ENCODE results near the gene SLC22A23. TPM values are rescaled to one million over a fixed set of nuclear protein-coding genes. Genes with fewer than 3 reads are reported as not detected.

Gene SLC22A23
- total RNA-seq, 2 experiments from 2014 or later = not detected

- no peak overlapping the region for H3K27ac ChIP-seq (ENCODE audit: low read depth, low read length, poor library complexity, severe bottlenecking)
- TF ChIP-seq EZH2phosphoT487 (IDR thresholded peaks at IDR 0.05; ENCODE audit: borderline replicate concordance, low read depth, low read length) (no peak), CTCF (conservative IDR thresholded peaks at IDR 0.05; ENCODE audit: low read length) (no peak)
- no peak for DNase-seq (ENCODE audit: low spot score)
- ChIA-PET POLR2A (no interaction called here), CTCF (ENCODE audit: unreplicated experiment) (no interaction called here)
- BruUV-seq (replicated peaks) = no TSS peak
- no peak overlapping the region for H2AFZ ChIP-seq (ENCODE audit: low read length)
- no peak overlapping the region for H3K4me3 ChIP-seq (ENCODE audit: low read depth, low read length, poor library complexity, severe bottlenecking)
- H3K36me3 ChIP-seq (ENCODE audit: insufficient read depth, low read length) = no peaks in the 10 kb centered on the region
- intact Hi-C loops (cut with micrococcal nuclease; ENCODE audit: unreplicated experiment) = no loop called here
- H3K4me1 ChIP-seq (ENCODE audit: insufficient read depth, low read length, poor library complexity, severe bottlenecking) = no peaks in the 10 kb centered on the region
- no peaks in the 10 kb centered on the region for H3K9me2 ChIP-seq (ENCODE audit: insufficient read depth, low read length)
- no peak overlapping the region for H3K4me2 ChIP-seq (ENCODE audit: low read length)
- no peaks in the 10 kb centered on the region for H3K79me2 ChIP-seq (ENCODE audit: insufficient read depth, low read depth, low read length)
- H3K9me3 ChIP-seq (ENCODE audit: low read length) = no peaks in the 10 kb centered on the region
- H4K20me1 ChIP-seq (ENCODE audit: insufficient read depth, low read length) = no peaks in the 10 kb centered on the region
Observed at GRCh38 chr6:3496395-3496794, 39.5 kb upstream of the SLC22A23 start.

GRCh38 chr6:3494391-3495100, 37.7 kb upstream of the SLC22A23 start:
- no peak for DNase-seq (ENCODE audit: low spot score)
- POLR2A ChIA-PET = interaction anchor here (0.6 kb wide), 1 partner anchor 9 kb away, joined by 3 read pairs; no protein-coding TSS in a partner anchor
- BruUV-seq (replicated peaks) = no TSS peak
- H3K27ac ChIP-seq (ENCODE audit: low read depth, low read length, poor library complexity, severe bottlenecking) = no peak overlapping the region
- H3K36me3 ChIP-seq (ENCODE audit: insufficient read depth, low read length) = no peaks in the 10 kb centered on the region
- CTCF ChIA-PET (ENCODE audit: unreplicated experiment) = no interaction called here
- no peaks in the 10 kb centered on the region for H3K4me1 ChIP-seq (ENCODE audit: insufficient read depth, low read length, poor library complexity, severe bottlenecking)
- no peak overlapping the region for H2AFZ ChIP-seq (ENCODE audit: low read length)
- no peaks in the 10 kb centered on the region for H3K79me2 ChIP-seq (ENCODE audit: insufficient read depth, low read depth, low read length)
- no peak overlapping the region for H3K4me2 ChIP-seq (ENCODE audit: low read length)
- H3K9me2 ChIP-seq (ENCODE audit: insufficient read depth, low read length) = no peaks in the 10 kb centered on the region
- no peaks in the 10 kb centered on the region for H4K20me1 ChIP-seq (ENCODE audit: insufficient read depth, low read length)
- no peak for TF ChIP-seq CTCF (conservative IDR thresholded peaks at IDR 0.05; ENCODE audit: low read length)
- no peak for TF ChIP-seq EZH2phosphoT487 (IDR thresholded peaks at IDR 0.05; ENCODE audit: borderline replicate concordance, low read depth, low read length)
- no peaks in the 10 kb centered on the region for H3K9me3 ChIP-seq (ENCODE audit: low read length)
- intact Hi-C loops (cut with micrococcal nuclease; ENCODE audit: unreplicated experiment) = no loop called here
- H3K4me3 ChIP-seq (ENCODE audit: low read depth, low read length, poor library complexity, severe bottlenecking) = no peak overlapping the region

GRCh38 chr6:3490625-3490980, 33.8 kb upstream of the SLC22A23 start:
- no peak for TF ChIP-seq CTCF (conservative IDR thresholded peaks at IDR 0.05; ENCODE audit: low read length)
- no peak for TF ChIP-seq EZH2phosphoT487 (IDR thresholded peaks at IDR 0.05; ENCODE audit: borderline replicate concordance, low read depth, low read length)
- Histone ChIP-seq H2AFZ (ENCODE audit: low read length) (no peak overlapping the region), H3K4me2 (ENCODE audit: low read length) (no peak overlapping the region), H3K79me2 (ENCODE audit: insufficient read depth, low read depth, low read length) (no peaks in the 10 kb centered on the region), H4K20me1 (ENCODE audit: insufficient read depth, low read length) (no peaks in the 10 kb centered on the region), H3K9me2 (ENCODE audit: insufficient read depth, low read length) (no peaks in the 10 kb centered on the region), H3K27ac (ENCODE audit: low read depth, low read length, poor library complexity, severe bottlenecking) (no peak overlapping the region), H3K4me3 (ENCODE audit: low read depth, low read length, poor library complexity, severe bottlenecking) (no peak overlapping the region), H3K9me3 (ENCODE audit: low read length) (no peaks in the 10 kb centered on the region), H3K4me1 (ENCODE audit: insufficient read depth, low read length, poor library complexity, severe bottlenecking) (no peaks in the 10 kb centered on the region), H3K36me3 (ENCODE audit: insufficient read depth, low read length) (no peaks in the 10 kb centered on the region)
- no TSS peak for BruUV-seq (replicated peaks)
- intact Hi-C loops (cut with micrococcal nuclease; ENCODE audit: unreplicated experiment) = no loop called here
- DNase-seq (ENCODE audit: low spot score) = no peak
- ChIA-PET POLR2A (no interaction called here), CTCF (ENCODE audit: unreplicated experiment) (no interaction called here)
